ENCODE data around the gene TMEM43. TPM values are rescaled to one million over a fixed set of nuclear protein-coding genes. Genes with fewer than 3 reads are reported as not detected.

Gene TMEM43
- total and polyA plus RNA-seq, 2 of the 8 experiments (the other 6 are each of a cell fraction or from before 2014, with no cell fraction given): 27.0 to 33.7 TPM

DNA sequence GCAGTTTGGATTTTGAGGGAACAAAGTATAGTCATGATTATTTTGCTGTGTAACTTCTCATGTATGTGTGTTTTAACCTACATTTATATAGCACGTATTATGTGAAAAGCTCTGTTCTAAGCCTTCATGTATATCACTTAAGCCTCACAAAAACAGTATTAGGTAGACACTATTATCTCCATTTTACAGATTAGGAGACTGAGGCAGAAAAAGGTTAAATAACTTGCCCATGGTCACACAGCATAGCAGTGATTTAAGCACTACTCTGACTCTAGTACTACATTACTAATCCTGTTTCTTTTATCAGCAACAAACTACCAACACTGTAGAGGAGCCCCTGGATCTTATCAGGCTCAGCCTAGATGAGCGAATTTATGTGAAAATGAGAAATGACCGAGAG, 56.4 kb downstream of the TMEM43 start (continued):
- TF ChIP-seq, protein P1, sequence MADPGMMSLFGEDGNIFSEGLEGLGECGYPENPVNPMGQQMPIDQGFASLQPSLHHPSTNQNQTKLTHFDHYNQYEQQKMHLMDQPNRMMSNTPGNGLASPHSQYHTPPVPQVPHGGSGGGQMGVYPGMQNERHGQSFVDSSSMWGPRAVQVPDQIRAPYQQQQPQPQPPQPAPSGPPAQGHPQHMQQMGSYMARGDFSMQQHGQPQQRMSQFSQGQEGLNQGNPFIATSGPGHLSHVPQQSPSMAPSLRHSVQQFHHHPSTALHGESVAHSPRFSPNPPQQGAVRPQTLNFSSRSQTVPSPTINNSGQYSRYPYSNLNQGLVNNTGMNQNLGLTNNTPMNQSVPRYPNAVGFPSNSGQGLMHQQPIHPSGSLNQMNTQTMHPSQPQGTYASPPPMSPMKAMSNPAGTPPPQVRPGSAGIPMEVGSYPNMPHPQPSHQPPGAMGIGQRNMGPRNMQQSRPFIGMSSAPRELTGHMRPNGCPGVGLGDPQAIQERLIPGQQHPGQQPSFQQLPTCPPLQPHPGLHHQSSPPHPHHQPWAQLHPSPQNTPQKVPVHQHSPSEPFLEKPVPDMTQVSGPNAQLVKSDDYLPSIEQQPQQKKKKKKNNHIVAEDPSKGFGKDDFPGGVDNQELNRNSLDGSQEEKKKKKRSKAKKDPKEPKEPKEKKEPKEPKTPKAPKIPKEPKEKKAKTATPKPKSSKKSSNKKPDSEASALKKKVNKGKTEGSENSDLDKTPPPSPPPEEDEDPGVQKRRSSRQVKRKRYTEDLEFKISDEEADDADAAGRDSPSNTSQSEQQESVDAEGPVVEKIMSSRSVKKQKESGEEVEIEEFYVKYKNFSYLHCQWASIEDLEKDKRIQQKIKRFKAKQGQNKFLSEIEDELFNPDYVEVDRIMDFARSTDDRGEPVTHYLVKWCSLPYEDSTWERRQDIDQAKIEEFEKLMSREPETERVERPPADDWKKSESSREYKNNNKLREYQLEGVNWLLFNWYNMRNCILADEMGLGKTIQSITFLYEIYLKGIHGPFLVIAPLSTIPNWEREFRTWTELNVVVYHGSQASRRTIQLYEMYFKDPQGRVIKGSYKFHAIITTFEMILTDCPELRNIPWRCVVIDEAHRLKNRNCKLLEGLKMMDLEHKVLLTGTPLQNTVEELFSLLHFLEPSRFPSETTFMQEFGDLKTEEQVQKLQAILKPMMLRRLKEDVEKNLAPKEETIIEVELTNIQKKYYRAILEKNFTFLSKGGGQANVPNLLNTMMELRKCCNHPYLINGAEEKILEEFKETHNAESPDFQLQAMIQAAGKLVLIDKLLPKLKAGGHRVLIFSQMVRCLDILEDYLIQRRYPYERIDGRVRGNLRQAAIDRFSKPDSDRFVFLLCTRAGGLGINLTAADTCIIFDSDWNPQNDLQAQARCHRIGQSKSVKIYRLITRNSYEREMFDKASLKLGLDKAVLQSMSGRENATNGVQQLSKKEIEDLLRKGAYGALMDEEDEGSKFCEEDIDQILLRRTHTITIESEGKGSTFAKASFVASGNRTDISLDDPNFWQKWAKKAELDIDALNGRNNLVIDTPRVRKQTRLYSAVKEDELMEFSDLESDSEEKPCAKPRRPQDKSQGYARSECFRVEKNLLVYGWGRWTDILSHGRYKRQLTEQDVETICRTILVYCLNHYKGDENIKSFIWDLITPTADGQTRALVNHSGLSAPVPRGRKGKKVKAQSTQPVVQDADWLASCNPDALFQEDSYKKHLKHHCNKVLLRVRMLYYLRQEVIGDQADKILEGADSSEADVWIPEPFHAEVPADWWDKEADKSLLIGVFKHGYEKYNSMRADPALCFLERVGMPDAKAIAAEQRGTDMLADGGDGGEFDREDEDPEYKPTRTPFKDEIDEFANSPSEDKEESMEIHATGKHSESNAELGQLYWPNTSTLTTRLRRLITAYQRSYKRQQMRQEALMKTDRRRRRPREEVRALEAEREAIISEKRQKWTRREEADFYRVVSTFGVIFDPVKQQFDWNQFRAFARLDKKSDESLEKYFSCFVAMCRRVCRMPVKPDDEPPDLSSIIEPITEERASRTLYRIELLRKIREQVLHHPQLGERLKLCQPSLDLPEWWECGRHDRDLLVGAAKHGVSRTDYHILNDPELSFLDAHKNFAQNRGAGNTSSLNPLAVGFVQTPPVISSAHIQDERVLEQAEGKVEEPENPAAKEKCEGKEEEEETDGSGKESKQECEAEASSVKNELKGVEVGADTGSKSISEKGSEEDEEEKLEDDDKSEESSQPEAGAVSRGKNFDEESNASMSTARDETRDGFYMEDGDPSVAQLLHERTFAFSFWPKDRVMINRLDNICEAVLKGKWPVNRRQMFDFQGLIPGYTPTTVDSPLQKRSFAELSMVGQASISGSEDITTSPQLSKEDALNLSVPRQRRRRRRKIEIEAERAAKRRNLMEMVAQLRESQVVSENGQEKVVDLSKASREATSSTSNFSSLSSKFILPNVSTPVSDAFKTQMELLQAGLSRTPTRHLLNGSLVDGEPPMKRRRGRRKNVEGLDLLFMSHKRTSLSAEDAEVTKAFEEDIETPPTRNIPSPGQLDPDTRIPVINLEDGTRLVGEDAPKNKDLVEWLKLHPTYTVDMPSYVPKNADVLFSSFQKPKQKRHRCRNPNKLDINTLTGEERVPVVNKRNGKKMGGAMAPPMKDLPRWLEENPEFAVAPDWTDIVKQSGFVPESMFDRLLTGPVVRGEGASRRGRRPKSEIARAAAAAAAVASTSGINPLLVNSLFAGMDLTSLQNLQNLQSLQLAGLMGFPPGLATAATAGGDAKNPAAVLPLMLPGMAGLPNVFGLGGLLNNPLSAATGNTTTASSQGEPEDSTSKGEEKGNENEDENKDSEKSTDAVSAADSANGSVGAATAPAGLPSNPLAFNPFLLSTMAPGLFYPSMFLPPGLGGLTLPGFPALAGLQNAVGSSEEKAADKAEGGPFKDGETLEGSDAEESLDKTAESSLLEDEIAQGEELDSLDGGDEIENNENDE (IDR thresholded peaks at IDR 0.05; ENCODE audit: insufficient replicate concordance, low read length): no peak
- TF ChIP-seq BRCA1 (IDR thresholded peaks at IDR 0.05; ENCODE audit: low read depth, low read length) (no peak), CBX8 (IDR thresholded peaks at IDR 0.05; ENCODE audit: borderline replicate concordance, low read depth, low read length) (no peak), SAP30 (IDR thresholded peaks at IDR 0.05; ENCODE audit: insufficient read depth, insufficient replicate concordance, low read length) (no peak), GABPA (IDR thresholded peaks at IDR 0.05; ENCODE audit: borderline replicate concordance, insufficient read depth, low read length) (no peak), TBP (IDR thresholded peaks at IDR 0.05; ENCODE audit: low read depth, low read length) (no peak), TAF1 (IDR thresholded peaks at IDR 0.05; ENCODE audit: low read depth, low read length) (no peak)
